Measurements from ENCODE around the gene MLX.

The MLX gene

GRCh38 chr17:42566883-42567573 is at the start of gene MLX:
MLX (plus strand) TSS chr17:42567100; CDS start chr17:42567125, 25 bp downstream.
- DNase-seq, result peak in 1 of 2 experiments; percentile 69

GRCh38 chr17:42517516-42517915 is 49.4 kb upstream of the MLX start:
- no peak for DNase-seq

- no peak for DNase-seq
Observed at GRCh38 chr17:42518046-42518754, 48.7 kb upstream of the MLX start.

GRCh38 chr17:42518755-42519545 is 48.0 kb upstream of the MLX start:
- no peak for DNase-seq

- DNase-seq, result no peak
Observed at GRCh38 chr17:42519546-42520491, 47.1 kb upstream of the MLX start.

- no peak for DNase-seq
Observed at GRCh38 chr17:42520540-42520951, 46.4 kb upstream of the MLX start.

- DNase-seq, result no peak
Observed at GRCh38 chr17:42521036-42521435, 45.9 kb upstream of the MLX start.

- DNase-seq, result no peak
Observed at GRCh38 chr17:42521666-42522262, 45.1 kb upstream of the MLX start.

- DNase-seq, result no peak
Observed at GRCh38 chr17:42522263-42522790, 44.6 kb upstream of the MLX start.

GRCh38 chr17:42522798-42523278 is 44.1 kb upstream of the MLX start:
- DNase-seq, result no peak

GRCh38 chr17:42525221-42525620 is 41.7 kb upstream of the MLX start:
- no peak for DNase-seq

- no peak for DNase-seq
Observed at GRCh38 chr17:42526031-42526444, 40.9 kb upstream of the MLX start.

- no peak for DNase-seq
Observed at GRCh38 chr17:42527932-42528331, 39.0 kb upstream of the MLX start.

GRCh38 chr17:42529061-42529460 is 37.8 kb upstream of the MLX start:
- no peak for DNase-seq

GRCh38 chr17:42530952-42531454 is 35.9 kb upstream of the MLX start:
- DNase-seq, result no peak

- DNase-seq, result no peak
Observed at GRCh38 chr17:42531455-42532354, 35.2 kb upstream of the MLX start.

GRCh38 chr17:42535155-42536047 is 31.5 kb upstream of the MLX start:
- no peak for DNase-seq

- peak in 1 of 2 experiments; percentile 24 for DNase-seq
Observed at GRCh38 chr17:42536048-42536371, 30.9 kb upstream of the MLX start, which contains the start of gene NAGLU. NAGLU (plus strand) TSS chr17:42536241; CDS start chr17:42536273, 32 bp downstream.
